Eye (tissue), 1 donor: Measurements from ENCODE around the gene TRUB2.

Source experiments
- DNase-seq: peaks from one replicate; pipeline ENCODE4 v3.0.0-alpha.2; 2015

Gene TRUB2

GRCh38 chr9:128262687-128263086 lies 59.6 kb downstream of the TRUB2 start:
- no peak for DNase-seq

GRCh38 chr9:128260340-128260739 lies 61.9 kb downstream of the TRUB2 start:
- DNase-seq: no peak

- no peak for DNase-seq
These were observed 63.1 kb downstream of the TRUB2 start for GRCh38 chr9:128259156-128259555.

- no peak for DNase-seq
These were observed 63.9 kb downstream of the TRUB2 start for GRCh38 chr9:128258326-128258725.

- DNase-seq: no peak
These were observed 64.3 kb downstream of the TRUB2 start for GRCh38 chr9:128257907-128258306.

GRCh38 chr9:128257086-128257825 lies 65.0 kb downstream of the TRUB2 start:
- no peak for DNase-seq
